K562 (cell line): ENCODE results near the gene ITPR1. TPM values are rescaled to one million over a fixed set of nuclear protein-coding genes. Genes with fewer than 3 reads are reported as not detected.

ENCODE experiments used
- BRF1 ChIP-seq: IDR thresholded peaks from 3 replicates; pipeline ENCODE4 v1.6.1; 2011; ENCODE audit warnings: borderline replicate concordance, mild to moderate bottlenecking; ENCODE audit not compliant: insufficient read length; ENCODE audit errors: extremely low read depth
- CAMTA2 ChIP-seq: fragments of 250-450 bp; sonication (Bioruptor Pico); conservative IDR thresholded peaks from 2 replicates; pipeline ENCODE4 v1.5.1; 2022
- ETV6 ChIP-seq, 3 experiments: fragments of 150-350 bp in 1 of 3; sonication (generic) in 1 of 3; formaldehyde crosslinking in 1 of 3; IDR thresholded peaks; 2 replicates each; pipeline versions ENCODE4 v1.6.1 to v1.8.0; 2014 to 2022; ENCODE audit warnings: borderline replicate concordance in 2 of 3, low read depth in 2 of 3, antibody characterized with exemption in 1 of 3, low read length in 1 of 3, mild to moderate bottlenecking in 1 of 3, missing genetic modification reagents in 1 of 3
- FOS ChIP-seq: IDR thresholded peaks from 3 replicates; pipeline ENCODE4 v1.6.1; 2011; ENCODE audit not compliant: insufficient read length; ENCODE audit errors: extremely low read depth
- FOXJ2 ChIP-seq: fragments of 200-800 bp; sonication (Bioruptor generic); IDR thresholded peaks from 2 replicates; pipeline ENCODE4 v1.6.1; 2016; ENCODE audit warnings: missing genetic modification characterization, missing compliant biosample characterization
- GTF2A2 ChIP-seq: IDR thresholded peaks from 2 replicates; pipeline ENCODE4 v1.6.1; 2016; ENCODE audit warnings: mild to moderate bottlenecking, missing genetic modification characterization, missing compliant biosample characterization
- HEY1 ChIP-seq: fragments of 250-450 bp; sonication (Bioruptor Pico); IDR thresholded peaks from 2 replicates; pipeline ENCODE4 v1.5.0; 2020; ENCODE audit warnings: mild to moderate bottlenecking, moderate library complexity, borderline replicate concordance
- HOXB6 ChIP-seq: fragments of 250-450 bp; sonication (Bioruptor Pico); IDR thresholded peaks from 2 replicates; pipeline ENCODE4 v1.5.1; 2022; ENCODE audit warnings: mild to moderate bottlenecking, borderline replicate concordance
- MTA1 ChIP-seq: fragments of 450-650 bp; IDR thresholded peaks from 2 replicates; pipeline ENCODE4 v1.6.1; 2017; ENCODE audit warnings: borderline replicate concordance
- NCOA1 ChIP-seq: fragments of 450-650 bp; IDR thresholded peaks from 2 replicates; pipeline ENCODE4 v1.6.1; 2016; ENCODE audit warnings: low read depth
- NFRKB ChIP-seq: fragments of 450-650 bp; IDR thresholded peaks from 2 replicates; pipeline ENCODE4 v1.6.1; 2016; ENCODE audit warnings: low read depth
- SRF ChIP-seq, 2 experiments: fragments of 250-450, 450-650 bp in 1 of 2; sonication (Bioruptor Pico) in 1 of 2; sonication (generic) in 1 of 2; formaldehyde crosslinking; IDR thresholded peaks; 2 replicates each; pipeline versions ENCODE4 v1.5.0 to v1.5.1; 2020 to 2022; ENCODE audit warnings: mild to moderate bottlenecking in 1 of 2, missing genetic modification reagents in 1 of 2
- XRCC5 ChIP-seq: fragments of 200-400 bp; formaldehyde crosslinking; IDR thresholded peaks from 2 replicates; pipeline ENCODE4 v1.6.1; 2017; ENCODE audit warnings: low read depth, mild to moderate bottlenecking, low read length
- ZNF239 ChIP-seq: fragments of 250-450 bp; sonication (Bioruptor Pico); IDR thresholded peaks from 2 replicates; pipeline ENCODE4 v1.4.0; 2020; ENCODE audit warnings: mild to moderate bottlenecking
- polyA plus RNA-seq, 8 experiments: library from polyadenylated mRNA; depleted of rRNA in 4 of 8; stranded (reverse) in 5 of 8; unstranded in 3 of 8; fragments of >200 nt; fragmentation: Nextera tagmentation in 2 of 8; fragmentation: Illumina TruSeq in 1 of 8; extraction: Ambion mirVana in 2 of 8; extraction: Trizol in 1 of 8; gene quantifications; 2 replicates each; pipeline versions ENCODE4 v1.2.1 to v1.2.3, GENCODE V29; 2011 to 2014; ENCODE audit warnings: inconsistent platforms in 1 of 8, missing spikeins in 1 of 8
- total RNA-seq, 7 experiments: library from RNA; depleted of rRNA in 6 of 7; stranded (reverse); fragments of >200 nt in 6 of 7; fragmentation: Illumina TruSeq in 2 of 7; extraction: Trizol in 2 of 7; gene quantifications; 2 replicates each; pipeline versions ENCODE4 v1.2.1 to v1.2.3, GENCODE V29; 2011 to 2021; ENCODE audit warnings: low replicate concordance in 1 of 7
- TF ChIP-seq, protein P1 (sequence below): fragments of 450-650 bp; formaldehyde crosslinking; IDR thresholded peaks from 2 replicates; pipeline ENCODE4 v1.4.0; 2020; ENCODE audit warnings: mild to moderate bottlenecking
- TF ChIP-seq, protein P2 (sequence below), 3 experiments: fragments of 200-800 bp in 1 of 3; fragments of 250-450 bp in 1 of 3; fragments of 450-650 bp in 1 of 3; sonication (Bioruptor Pico) in 1 of 3; sonication (Bioruptor generic) in 1 of 3; formaldehyde crosslinking in 1 of 3; IDR thresholded peaks; 2 replicates each; pipeline versions ENCODE4 v1.6.1 to v1.8.0; 2016 to 2022; ENCODE audit warnings: mild to moderate bottlenecking in 2 of 3, missing genetic modification characterization in 2 of 3, missing compliant biosample characterization in 1 of 3, moderate library complexity in 1 of 3
- TF ChIP-seq, protein P3 (sequence below): fragments of 450-650 bp; formaldehyde crosslinking; IDR thresholded peaks from 2 replicates; pipeline ENCODE4 v1.4.0; 2020; ENCODE audit warnings: mild to moderate bottlenecking, mixed read lengths
- TF ChIP-seq, protein P4 (sequence below): fragments of 250-450 bp; sonication (Bioruptor Pico); IDR thresholded peaks from 2 replicates; pipeline ENCODE4 v1.5.1; 2021; ENCODE audit warnings: mild to moderate bottlenecking

The ITPR1 gene
- total and polyA plus RNA-seq, 9 of the 15 experiments (the other 6 are each of a cell fraction or from before 2014, with no cell fraction given): 22.4 to 40.0 (median 27.4) TPM

DNA sequence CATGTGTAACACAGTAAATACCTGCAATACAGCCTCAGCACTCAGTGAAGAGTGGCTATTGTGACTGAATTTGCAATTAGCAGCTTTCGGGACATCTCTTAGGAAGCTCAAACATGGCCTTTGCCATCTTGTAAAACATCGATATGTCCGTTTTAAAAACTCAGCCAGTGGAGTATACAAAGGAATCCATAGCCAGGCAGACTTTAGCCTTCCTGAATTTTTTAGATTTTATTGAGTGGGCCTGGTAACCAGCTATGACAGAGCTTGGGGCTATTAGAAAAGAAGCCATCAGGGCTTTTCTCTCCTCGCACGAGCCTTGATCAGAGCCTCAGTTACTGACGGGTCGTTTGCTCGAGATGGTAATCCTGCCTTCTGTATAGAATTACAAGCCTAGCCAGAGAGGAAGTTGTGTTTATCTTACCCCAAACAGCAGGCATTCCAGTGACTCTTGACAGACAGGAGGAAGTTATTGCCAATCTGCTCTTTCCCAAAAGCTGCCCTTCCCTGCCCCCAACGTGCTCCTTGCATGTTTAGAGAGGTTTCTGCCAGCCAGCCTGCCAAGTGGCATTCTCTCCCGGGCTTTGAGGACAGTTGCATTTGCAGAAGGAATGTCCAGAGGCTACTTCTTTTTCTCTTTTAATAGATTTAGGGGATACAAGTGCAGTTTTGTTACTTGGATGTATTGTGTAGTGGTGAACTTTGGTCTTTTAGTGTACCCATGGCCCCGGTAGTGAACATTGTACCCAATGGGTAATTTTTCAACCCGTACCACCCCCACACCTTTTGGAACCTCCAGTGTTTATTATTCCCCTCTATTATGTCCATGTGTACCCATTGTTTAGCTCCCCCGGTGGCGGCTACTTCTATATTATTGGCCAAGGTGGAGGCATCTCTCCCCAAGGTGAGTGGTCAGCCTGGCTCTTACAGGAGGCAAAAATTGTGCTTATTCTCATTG lies 40.6 kb downstream of the ITPR1 start (continued):
- peak; percentile 88 for TF ChIP-seq ZNF239 (CRISPR knock-in tag)
- peak; percentile 79; the same call in 1 of the 2 replicates for TF ChIP-seq FOXJ2 (tag)
- TF ChIP-seq BRF1: no peak
- TF ChIP-seq HOXB6 (CRISPR knock-in tag): no peak
- TF ChIP-seq SRF (CRISPR knock-in tag; IDR thresholded peaks at IDR 0.05): peak in 1 of 2 experiments; percentile 25; a peak in 1 of 4 replicates
- TF ChIP-seq CAMTA2 (CRISPR knock-in tag): no peak
- TF ChIP-seq, protein P1, sequence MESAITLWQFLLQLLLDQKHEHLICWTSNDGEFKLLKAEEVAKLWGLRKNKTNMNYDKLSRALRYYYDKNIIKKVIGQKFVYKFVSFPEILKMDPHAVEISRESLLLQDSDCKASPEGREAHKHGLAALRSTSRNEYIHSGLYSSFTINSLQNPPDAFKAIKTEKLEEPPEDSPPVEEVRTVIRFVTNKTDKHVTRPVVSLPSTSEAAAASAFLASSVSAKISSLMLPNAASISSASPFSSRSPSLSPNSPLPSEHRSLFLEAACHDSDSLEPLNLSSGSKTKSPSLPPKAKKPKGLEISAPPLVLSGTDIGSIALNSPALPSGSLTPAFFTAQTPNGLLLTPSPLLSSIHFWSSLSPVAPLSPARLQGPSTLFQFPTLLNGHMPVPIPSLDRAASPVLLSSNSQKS: no peak
- TF ChIP-seq HEY1 (CRISPR knock-in tag): no peak
- TF ChIP-seq, protein P2, sequence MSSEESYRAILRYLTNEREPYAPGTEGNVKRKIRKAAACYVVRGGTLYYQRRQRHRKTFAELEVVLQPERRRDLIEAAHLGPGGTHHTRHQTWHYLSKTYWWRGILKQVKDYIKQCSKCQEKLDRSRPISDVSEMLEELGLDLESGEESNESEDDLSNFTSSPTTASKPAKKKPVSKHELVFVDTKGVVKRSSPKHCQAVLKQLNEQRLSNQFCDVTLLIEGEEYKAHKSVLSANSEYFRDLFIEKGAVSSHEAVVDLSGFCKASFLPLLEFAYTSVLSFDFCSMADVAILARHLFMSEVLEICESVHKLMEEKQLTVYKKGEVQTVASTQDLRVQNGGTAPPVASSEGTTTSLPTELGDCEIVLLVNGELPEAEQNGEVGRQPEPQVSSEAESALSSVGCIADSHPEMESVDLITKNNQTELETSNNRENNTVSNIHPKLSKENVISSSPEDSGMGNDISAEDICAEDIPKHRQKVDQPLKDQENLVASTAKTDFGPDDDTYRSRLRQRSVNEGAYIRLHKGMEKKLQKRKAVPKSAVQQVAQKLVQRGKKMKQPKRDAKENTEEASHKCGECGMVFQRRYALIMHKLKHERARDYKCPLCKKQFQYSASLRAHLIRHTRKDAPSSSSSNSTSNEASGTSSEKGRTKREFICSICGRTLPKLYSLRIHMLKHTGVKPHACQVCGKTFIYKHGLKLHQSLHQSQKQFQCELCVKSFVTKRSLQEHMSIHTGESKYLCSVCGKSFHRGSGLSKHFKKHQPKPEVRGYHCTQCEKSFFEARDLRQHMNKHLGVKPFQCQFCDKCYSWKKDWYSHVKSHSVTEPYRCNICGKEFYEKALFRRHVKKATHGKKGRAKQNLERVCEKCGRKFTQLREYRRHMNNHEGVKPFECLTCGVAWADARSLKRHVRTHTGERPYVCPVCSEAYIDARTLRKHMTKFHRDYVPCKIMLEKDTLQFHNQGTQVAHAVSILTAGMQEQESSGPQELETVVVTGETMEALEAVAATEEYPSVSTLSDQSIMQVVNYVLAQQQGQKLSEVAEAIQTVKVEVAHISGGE (CRISPR knock-in tag; IDR thresholded peaks at IDR 0.05): peak in 1 of 3 experiments; percentile 67; a peak in 2 of 6 replicates
- TF ChIP-seq NFRKB: no peak
- TF ChIP-seq FOS: no peak
- no peak for TF ChIP-seq GTF2A2 (tag)
- TF ChIP-seq MTA1: peak; percentile 83
- TF ChIP-seq, protein P3, sequence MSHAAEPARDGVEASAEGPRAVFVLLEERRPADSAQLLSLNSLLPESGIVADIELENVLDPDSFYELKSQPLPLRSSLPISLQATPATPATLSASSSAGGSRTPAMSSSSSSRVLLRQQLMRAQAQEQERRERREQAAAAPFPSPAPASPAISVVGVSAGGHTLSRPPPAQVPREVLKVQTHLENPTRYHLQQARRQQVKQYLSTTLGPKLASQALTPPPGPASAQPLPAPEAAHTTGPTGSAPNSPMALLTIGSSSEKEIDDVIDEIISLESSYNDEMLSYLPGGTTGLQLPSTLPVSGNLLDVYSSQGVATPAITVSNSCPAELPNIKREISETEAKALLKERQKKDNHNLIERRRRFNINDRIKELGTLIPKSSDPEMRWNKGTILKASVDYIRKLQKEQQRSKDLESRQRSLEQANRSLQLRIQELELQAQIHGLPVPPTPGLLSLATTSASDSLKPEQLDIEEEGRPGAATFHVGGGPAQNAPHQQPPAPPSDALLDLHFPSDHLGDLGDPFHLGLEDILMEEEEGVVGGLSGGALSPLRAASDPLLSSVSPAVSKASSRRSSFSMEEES (CRISPR knock-in tag): no peak
- TF ChIP-seq, protein P4, sequence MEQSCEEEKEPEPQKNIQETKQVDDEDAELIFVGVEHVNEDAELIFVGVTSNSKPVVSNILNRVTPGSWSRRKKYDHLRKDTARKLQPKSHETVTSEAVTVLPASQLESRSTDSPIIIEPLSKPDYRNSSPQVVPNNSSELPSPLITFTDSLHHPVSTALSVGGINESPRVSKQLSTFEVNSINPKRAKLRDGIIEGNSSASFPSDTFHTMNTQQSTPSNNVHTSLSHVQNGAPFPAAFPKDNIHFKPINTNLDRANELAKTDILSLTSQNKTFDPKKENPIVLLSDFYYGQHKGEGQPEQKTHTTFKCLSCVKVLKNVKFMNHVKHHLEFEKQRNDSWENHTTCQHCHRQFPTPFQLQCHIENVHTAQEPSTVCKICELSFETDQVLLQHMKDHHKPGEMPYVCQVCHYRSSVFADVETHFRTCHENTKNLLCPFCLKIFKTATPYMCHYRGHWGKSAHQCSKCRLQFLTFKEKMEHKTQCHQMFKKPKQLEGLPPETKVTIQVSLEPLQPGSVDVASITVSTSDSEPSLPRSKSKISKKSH (CRISPR knock-in tag): no peak
- TF ChIP-seq XRCC5: no peak; the same call in 1 of the 2 replicates
- peak; percentile 91 for TF ChIP-seq NCOA1
- TF ChIP-seq ETV6 (IDR thresholded peaks at IDR 0.05; ENCODE audit: borderline replicate concordance in 1 of 2, low read depth in 2 of 2, low read length in 1 of 2): peak; percentile 60 to 80; a peak in 3 of 4 replicates
- no peak for TF ChIP-seq ETV6 (CRISPR knock-in tag; IDR thresholded peaks at IDR 0.05; ENCODE audit: borderline replicate concordance)
